Progenitor cell of endocrine pancreas (in vitro differentiated cells): Measurements from ENCODE around the gene CDK19. TPM values are rescaled to one million over a fixed set of nuclear protein-coding genes. Genes with fewer than 3 reads are reported as not detected.

ENCODE experiments used
- DNase-seq: peaks from one replicate; pipeline ENCODE4 v3.0.0; 2021; ENCODE audit warnings: low spot score; ENCODE audit not compliant: unreplicated experiment
- H3K27ac Mint-ChIP-seq: 2 replicates; pipeline ENCODE4 v1.8.0; 2021; ENCODE audit warnings: mild to moderate bottlenecking, moderate library complexity, mixed read lengths
- H3K27me3 Mint-ChIP-seq: 2 replicates; pipeline ENCODE4 v1.8.0; 2021; ENCODE audit warnings: mixed read lengths
- H3K36me3 Mint-ChIP-seq: 2 replicates; pipeline ENCODE4 v1.8.0; 2022; ENCODE audit warnings: mixed read lengths; ENCODE audit not compliant: insufficient read depth
- H3K4me1 Mint-ChIP-seq: 2 replicates; pipeline ENCODE4 v1.8.0; 2021; ENCODE audit warnings: low read depth, mixed read lengths
- H3K4me3 Mint-ChIP-seq: 2 replicates; pipeline ENCODE4 v1.8.0; 2021; ENCODE audit warnings: low read depth, mild to moderate bottlenecking, moderate library complexity, mixed read lengths
- H3K9me3 Mint-ChIP-seq: 2 replicates; pipeline ENCODE4 v1.8.0; 2021; ENCODE audit warnings: low read depth, mixed read lengths
- CTCF ChIP-seq: fragments of 200-600 bp; sonication (generic); IDR thresholded peaks from one replicate; pipeline ENCODE4 v1.5.0; 2021; ENCODE audit warnings: antibody characterized with exemption, mild to moderate bottlenecking; ENCODE audit not compliant: unreplicated experiment
- long read RNA-seq: library from polyadenylated mRNA; unstranded; transcript quantifications from one replicate; pipeline ENCODE4 v2.0.0, GENCODE V29; 2020
- total RNA-seq: library from RNA; stranded (reverse); gene quantifications from 2 replicates; pipeline ENCODE4 v1.2.1, GENCODE V29; 2021

CDK19 gene
- 26.2 and 26.4 TPM in 2 replicates for total RNA-seq
- long read RNA-seq, full-length matches to known transcripts = 1 of 12 reads
- long read RNA-seq, partial matches to known transcripts = 2 of 12 reads
- long read RNA-seq, other reads (novel, unspliced or antisense) = 9 of 12 reads

GRCh38 chr6:110815411-110816409, at the start of gene CDK19:
Gene CDK19, minus strand, starts transcription at chr6:110815469. Its CDS starts 333 bp downstream, at chr6:110815136.
- Mint-ChIP-seq H3K9me3 (no peaks in the 10 kb centered on the region), H3K4me1 (peaks cover 8% of the 10 kb centered on the region), H3K27ac (peak within 1 kb of the TSS; percentile 100), H3K36me3 (peaks cover 2% of the 10 kb centered on the region), H3K27me3 (no peaks in the 10 kb centered on the region), H3K4me3 (peak within 1 kb of the TSS; percentile 100)
- TF ChIP-seq CTCF = no peak
- peak; percentile 94 for DNase-seq

- H3K4me1 Mint-ChIP-seq = peaks cover 8% of the 10 kb centered on the region
- no peak overlapping the region for H3K4me3 Mint-ChIP-seq
- no peaks in the 10 kb centered on the region for H3K9me3 Mint-ChIP-seq
- no peak overlapping the region for H3K27ac Mint-ChIP-seq
- TF ChIP-seq CTCF = no peak
- no peaks in the 10 kb centered on the region for H3K36me3 Mint-ChIP-seq
- no peak for DNase-seq
- no peaks in the 10 kb centered on the region for H3K27me3 Mint-ChIP-seq
These were observed 49.6 kb upstream of the CDK19 start for GRCh38 chr6:110864824-110865223.

GRCh38 chr6:110859335-110859792, 44.1 kb upstream of the CDK19 start:
- no peak overlapping the region for H3K4me3 Mint-ChIP-seq
- no peak for DNase-seq
- no peaks in the 10 kb centered on the region for H3K9me3 Mint-ChIP-seq
- H3K4me1 Mint-ChIP-seq = no peaks in the 10 kb centered on the region
- no peak overlapping the region for H3K27ac Mint-ChIP-seq
- no peaks in the 10 kb centered on the region for H3K27me3 Mint-ChIP-seq
- TF ChIP-seq CTCF = no peak
- H3K36me3 Mint-ChIP-seq = no peaks in the 10 kb centered on the region

GRCh38 chr6:110858562-110859214, 43.4 kb upstream of the CDK19 start:
- no peak for DNase-seq
- H3K4me1 Mint-ChIP-seq = no peaks in the 10 kb centered on the region
- H3K27ac Mint-ChIP-seq = no peak overlapping the region
- H3K36me3 Mint-ChIP-seq = no peaks in the 10 kb centered on the region
- no peak for TF ChIP-seq CTCF
- no peak overlapping the region for H3K4me3 Mint-ChIP-seq
- H3K27me3 Mint-ChIP-seq = no peaks in the 10 kb centered on the region
- H3K9me3 Mint-ChIP-seq = no peaks in the 10 kb centered on the region

GRCh38 chr6:110858016-110858415, 42.7 kb upstream of the CDK19 start:
- Mint-ChIP-seq H3K27me3 (no peaks in the 10 kb centered on the region), H3K27ac (no peak overlapping the region), H3K9me3 (no peaks in the 10 kb centered on the region), H3K4me1 (no peaks in the 10 kb centered on the region), H3K36me3 (no peaks in the 10 kb centered on the region), H3K4me3 (no peak overlapping the region)
- DNase-seq = no peak
- TF ChIP-seq CTCF = no peak
